Measurements from ENCODE around the gene FAF1.
"Not testable (repeated sequence)": the region's sequence is repeated elsewhere in the genome, so short reads cannot be mapped to it uniquely, and the experiment has no call there.

FAF1 gene

GRCh38 chr1:50959913-50960844 lies at the start of gene FAF1:
FAF1 (minus strand) TSS chr1:50960267; CDS start chr1:50959811, 456 bp downstream.
- ATAC-seq = peak; percentile 89 to 93

- no peak for ATAC-seq
Observed at GRCh38 chr1:51009381-51009780, 49.3 kb upstream of the FAF1 start.

GRCh38 chr1:51005549-51005948 lies 45.5 kb upstream of the FAF1 start:
- ATAC-seq = not testable (repeated sequence)

GRCh38 chr1:51002516-51002915 lies 42.4 kb upstream of the FAF1 start:
- no peak for ATAC-seq

- ATAC-seq = no peak
Observed at GRCh38 chr1:51000651-51001050, 40.6 kb upstream of the FAF1 start.

- no peak for ATAC-seq
Observed at GRCh38 chr1:51000160-51000559, 40.1 kb upstream of the FAF1 start.

GRCh38 chr1:50999375-50999774 lies 39.3 kb upstream of the FAF1 start:
- ATAC-seq = not testable (repeated sequence)

- no peak for ATAC-seq
Observed at GRCh38 chr1:50996083-50996482, 36.0 kb upstream of the FAF1 start.

- no peak for ATAC-seq
Observed at GRCh38 chr1:50995651-50996050, 35.6 kb upstream of the FAF1 start.

- no peak for ATAC-seq
Observed at GRCh38 chr1:50994997-50995396, 34.9 kb upstream of the FAF1 start.

GRCh38 chr1:50993645-50994044 lies 33.6 kb upstream of the FAF1 start:
- ATAC-seq = no peak

- no peak for ATAC-seq
Observed at GRCh38 chr1:50992532-50993318, 32.7 kb upstream of the FAF1 start.

- ATAC-seq = no peak
Observed at GRCh38 chr1:50989694-50990093, 29.6 kb upstream of the FAF1 start.

- no peak for ATAC-seq
Observed at GRCh38 chr1:50986653-50987052, 26.6 kb upstream of the FAF1 start.

GRCh38 chr1:50985094-50985493 lies 25.0 kb upstream of the FAF1 start:
- ATAC-seq = no peak

- ATAC-seq = no peak
Observed at GRCh38 chr1:50983219-50983802, 23.2 kb upstream of the FAF1 start.

GRCh38 chr1:50982611-50983010 lies 22.5 kb upstream of the FAF1 start:
- no peak for ATAC-seq

- no peak for ATAC-seq
Observed at GRCh38 chr1:50981741-50982140, 21.7 kb upstream of the FAF1 start.

GRCh38 chr1:50980505-50980904 lies 20.4 kb upstream of the FAF1 start:
- no peak for ATAC-seq

GRCh38 chr1:50979937-50980336 lies 19.9 kb upstream of the FAF1 start:
- ATAC-seq = no peak

GRCh38 chr1:50978852-50979781 lies 19.1 kb upstream of the FAF1 start:
- ATAC-seq = no peak
